HG03139 (cell line): ENCODE data around the gene HIC2.
"Not testable (repeated sequence)": the region's sequence is repeated elsewhere in the genome, so short reads cannot be mapped to it uniquely, and the experiment has no call there.

Source experiments
- ATAC-seq: cut with Tn5 transposase; IDR thresholded peaks from one replicate; pipeline ENCODE4 v1.9.1; 2021; ENCODE audit not compliant: unreplicated experiment

The HIC2 gene

DNA sequence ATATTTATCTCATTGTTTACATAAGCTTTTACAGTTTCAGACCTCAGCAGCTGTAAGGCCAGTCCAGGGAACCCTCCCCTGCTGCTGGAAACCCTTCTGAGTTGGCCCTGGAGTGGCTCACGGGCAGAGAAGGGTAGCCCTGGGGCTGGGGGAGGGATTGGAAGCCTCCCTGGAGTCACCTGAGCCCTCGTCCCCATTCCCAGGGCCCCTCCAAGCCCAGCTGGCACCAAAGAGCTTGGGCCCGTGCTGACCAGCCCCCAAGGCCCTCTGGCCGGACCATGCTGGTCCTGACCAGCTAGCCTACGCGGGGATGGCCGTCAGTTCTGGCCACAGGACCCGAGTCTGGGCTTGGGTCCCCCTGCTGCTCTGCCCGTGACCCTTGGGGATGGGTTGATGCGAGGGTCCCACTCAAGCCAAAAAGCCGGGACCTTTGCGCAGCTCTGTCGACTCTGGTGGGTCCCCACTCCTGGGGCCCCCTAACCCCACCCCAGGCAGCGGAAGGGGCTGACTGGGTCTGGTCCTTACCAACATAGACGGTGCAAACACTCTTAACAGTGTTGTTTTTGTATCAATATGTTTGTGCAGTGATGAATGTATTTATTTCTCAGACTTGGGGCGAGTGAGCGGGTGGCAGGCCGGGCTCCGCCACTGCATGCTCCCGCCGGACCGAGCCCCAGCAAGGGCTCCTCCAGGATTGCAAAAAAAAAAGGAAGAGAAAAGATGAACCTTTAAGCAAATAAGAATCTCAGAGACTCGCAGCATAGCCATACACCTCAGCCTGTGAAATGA, 32.6 kb downstream of the HIC2 start:
- ATAC-seq = no peak

- ATAC-seq = no peak
These were observed 33.2 kb downstream of the HIC2 start for GRCh38 chr22:21450320-21450831.

- no peak for ATAC-seq
These were observed 33.7 kb downstream of the HIC2 start for GRCh38 chr22:21450858-21451353.

GRCh38 chr22:21451545-21452520, 34.7 kb downstream of the HIC2 start:
- no peak for ATAC-seq

DNA sequence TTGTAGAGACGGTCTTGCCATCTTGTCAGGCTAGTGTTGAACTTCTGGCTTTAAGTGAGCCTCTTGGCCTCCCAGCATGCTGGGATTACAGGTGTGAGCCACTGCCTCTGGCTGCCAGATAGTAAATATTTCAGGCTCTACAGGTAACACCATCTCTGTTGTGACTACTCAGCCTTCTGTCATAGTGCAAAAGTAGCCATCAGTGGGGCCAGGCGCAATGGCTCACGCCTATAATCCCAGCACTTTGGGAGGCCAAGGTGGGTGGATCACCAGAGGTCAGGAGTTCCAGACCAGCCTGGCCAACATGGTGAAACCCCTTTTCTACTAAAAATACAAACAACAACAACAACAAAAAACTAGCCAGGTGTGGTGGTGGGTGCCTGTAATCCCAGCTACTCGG, 35.5 kb downstream of the HIC2 start:
- not testable (repeated sequence) for ATAC-seq

- not testable (repeated sequence) for ATAC-seq
These were observed 37.8 kb downstream of the HIC2 start for GRCh38 chr22:21454998-21455333.

GRCh38 chr22:21455334-21456089, 38.3 kb downstream of the HIC2 start:
- no peak for ATAC-seq

- ATAC-seq = no peak
These were observed 40.0 kb downstream of the HIC2 start for GRCh38 chr22:21457023-21457787.

DNA sequence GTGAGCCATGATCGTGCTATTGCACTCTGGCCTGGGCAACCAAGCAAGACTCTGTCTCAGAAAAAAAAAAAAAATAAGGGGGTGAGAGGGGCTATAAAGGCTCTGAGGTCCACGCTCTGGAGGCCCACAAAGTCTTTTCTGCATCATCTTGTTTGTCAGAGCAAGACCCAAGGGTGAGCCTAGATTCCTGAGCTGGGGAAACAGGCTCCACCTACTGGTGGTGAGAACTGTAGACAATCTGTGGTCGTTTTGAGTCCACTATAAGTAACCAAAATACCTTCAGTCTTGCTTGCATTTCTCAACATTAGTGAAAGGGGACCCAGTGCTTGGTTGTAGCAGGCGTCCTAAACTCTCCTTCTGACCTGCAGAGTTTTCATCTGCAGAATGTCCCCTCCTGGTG, 45.5 kb downstream of the HIC2 start:
- not testable (repeated sequence) for ATAC-seq

- ATAC-seq = peak; percentile 6
These were observed 50.4 kb downstream of the HIC2 start, which contains the start of gene TMEM191C for GRCh38 chr22:21467337-21468193. TSS of gene TMEM191C (plus strand) at chr22:21467387. CDS start at chr22:21467460, 73 bp downstream.

GRCh38 chr22:21468194-21469096, 51.3 kb downstream of the HIC2 start:
- peak; percentile 76 for ATAC-seq

GRCh38 chr22:21469097-21469994, 52.2 kb downstream of the HIC2 start:
- not testable (repeated sequence) for ATAC-seq

- ATAC-seq = not testable (repeated sequence)
These were observed 55.8 kb downstream of the HIC2 start for GRCh38 chr22:21472984-21473383.

DNA sequence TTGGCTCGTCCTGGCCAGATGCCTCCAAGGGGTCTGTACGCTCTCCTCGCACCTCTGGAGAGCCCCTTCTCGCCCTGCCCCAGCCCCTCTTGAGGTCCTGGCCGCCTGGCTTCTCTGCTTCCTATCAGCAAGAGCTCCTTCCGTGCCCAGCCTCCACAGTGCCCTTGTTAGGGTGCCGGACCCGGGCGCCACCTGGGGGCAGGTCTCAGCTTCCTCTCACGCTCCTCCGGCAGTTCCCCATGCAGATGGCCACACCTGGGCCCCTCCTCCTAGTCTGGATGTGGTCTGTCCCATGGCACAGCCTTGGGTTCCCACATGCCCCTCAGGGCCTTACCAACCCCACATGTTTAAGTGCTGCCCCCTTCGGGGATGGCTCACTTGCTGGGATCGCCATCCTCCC, 56.5 kb downstream of the HIC2 start:
- ATAC-seq = not testable (repeated sequence)

GRCh38 chr22:21484039-21484438, 66.9 kb downstream of the HIC2 start:
- ATAC-seq = not testable (repeated sequence)

DNA sequence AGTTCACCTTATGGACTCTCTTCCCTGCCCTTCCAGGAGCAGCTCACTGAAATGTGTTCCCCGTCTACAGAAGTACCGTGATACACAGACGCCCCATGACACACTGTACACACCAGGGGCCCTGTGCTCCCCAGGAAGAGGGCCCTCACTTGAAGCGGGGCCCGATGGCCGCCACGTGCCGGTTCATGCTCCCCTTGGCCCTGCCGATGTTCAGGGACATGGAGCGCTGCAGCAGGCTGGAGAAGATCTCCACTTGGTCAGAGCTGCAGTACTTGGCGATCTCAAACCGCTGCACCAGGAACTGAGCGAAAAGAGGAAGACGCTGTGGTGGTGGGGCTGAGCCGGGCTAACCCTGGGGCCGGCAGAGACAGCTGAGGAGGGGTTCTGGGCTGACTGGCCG, 70.6 kb downstream of the HIC2 start:
- not testable (repeated sequence) for ATAC-seq

GRCh38 chr22:21489149-21489680, 72.0 kb downstream of the HIC2 start:
- not testable (repeated sequence) for ATAC-seq
